Activated CD4-positive, alpha-beta T cell treated with anti-CD3 and anti-CD28 coated beads, Interleukin-2, amount 50 U/mL, for 1 hour (primary cell): ENCODE data around the gene PPIF.

Experiments
- DNase-seq: peaks from one replicate; pipeline ENCODE4 v3.0.0-alpha.2; 2020

PPIF gene

DNA sequence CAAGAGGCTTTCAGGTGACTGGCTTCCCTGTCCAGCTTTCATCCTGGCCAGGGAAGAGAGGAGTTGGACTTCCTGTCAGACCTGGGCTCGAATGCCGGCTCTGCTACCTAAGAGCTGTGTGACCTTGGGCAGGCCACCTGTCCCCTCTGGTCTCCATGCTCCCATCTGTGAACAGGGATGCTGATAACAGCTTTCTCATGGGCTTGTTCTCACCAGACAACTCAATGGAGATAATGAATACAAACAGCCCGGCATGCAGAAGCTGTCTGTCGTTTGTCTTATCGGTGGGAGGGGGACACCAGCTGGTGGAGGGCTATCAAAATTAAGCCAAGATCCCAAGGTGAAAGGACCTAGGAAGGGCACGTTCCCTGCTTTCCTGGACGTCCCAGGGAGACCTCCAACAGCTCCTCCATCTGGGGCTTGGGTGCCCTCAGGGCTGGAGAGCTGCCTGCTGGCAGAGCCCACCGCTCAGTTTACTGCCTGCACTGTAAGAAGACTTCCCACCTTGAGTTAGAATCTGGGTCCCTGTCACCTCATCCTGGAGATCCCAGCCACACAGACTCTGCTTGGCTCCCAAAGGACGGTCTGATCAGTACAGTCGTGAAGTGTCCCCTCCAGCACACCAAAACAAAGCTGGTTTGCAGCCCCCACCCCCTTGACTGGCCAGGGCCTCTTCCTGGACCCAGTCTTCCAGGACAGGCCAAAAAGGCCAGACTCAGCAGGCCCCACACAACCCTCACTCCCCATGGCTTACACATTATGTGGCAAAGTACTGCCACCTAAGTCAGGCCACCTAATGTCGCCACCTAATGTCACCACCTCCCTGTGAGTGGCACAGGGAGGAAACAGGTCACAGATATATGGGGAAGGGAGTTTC is 40.9 kb downstream of the PPIF start:
- DNase-seq = no peak

DNA sequence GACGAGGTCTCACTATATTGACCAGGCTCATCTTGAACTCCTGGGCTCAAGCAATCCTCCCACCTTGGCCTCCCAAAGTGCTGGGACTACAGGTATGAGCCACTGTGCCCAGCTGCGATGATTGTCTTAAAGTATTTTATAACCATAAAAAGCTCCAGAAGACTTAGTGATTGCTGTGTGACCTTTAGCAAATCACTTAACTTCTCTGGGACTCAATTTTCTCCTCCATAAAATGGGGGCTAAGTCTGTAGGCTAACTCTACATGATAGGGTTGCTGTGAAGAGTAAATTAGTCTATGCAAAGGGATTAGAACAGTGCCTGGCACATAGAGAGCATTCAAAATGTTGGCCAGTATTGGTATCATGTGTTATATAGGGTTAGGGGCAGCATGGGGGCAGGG is 42.8 kb downstream of the PPIF start:
- DNase-seq = no peak

DNA sequence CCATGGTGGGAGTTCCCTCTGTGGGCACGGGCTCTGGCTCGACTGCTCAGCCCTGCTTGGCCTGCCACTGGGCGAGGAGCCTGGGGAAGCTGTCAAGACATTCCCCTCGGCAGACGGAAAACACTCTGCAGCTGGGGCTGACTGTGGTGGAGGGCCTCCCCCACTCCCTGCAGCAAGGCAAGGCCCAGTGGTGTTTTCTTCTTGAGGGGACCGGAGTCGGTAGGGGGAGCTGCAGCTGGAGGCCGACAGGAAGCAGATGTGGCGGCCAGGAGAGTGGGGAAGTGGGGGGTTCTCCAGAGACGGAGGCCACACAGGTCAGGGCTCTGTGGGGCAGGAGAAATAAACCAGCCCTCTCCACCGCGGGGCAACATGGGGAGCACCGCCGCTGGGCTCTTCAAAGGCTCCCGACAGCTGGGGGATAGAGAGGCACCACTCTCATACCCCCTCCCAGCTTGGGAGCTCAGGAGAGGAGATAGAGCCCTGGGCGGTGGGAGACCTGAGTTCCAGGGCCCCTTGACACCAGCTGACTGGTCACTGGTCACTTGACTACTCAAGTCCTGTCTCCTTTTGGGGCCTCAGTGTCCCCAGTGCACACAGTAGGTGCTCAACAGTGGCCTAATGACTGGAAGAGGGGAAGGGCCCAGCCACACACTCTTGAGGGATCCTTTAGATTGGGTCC is 43.4 kb downstream of the PPIF start:
- no peak for DNase-seq

DNA sequence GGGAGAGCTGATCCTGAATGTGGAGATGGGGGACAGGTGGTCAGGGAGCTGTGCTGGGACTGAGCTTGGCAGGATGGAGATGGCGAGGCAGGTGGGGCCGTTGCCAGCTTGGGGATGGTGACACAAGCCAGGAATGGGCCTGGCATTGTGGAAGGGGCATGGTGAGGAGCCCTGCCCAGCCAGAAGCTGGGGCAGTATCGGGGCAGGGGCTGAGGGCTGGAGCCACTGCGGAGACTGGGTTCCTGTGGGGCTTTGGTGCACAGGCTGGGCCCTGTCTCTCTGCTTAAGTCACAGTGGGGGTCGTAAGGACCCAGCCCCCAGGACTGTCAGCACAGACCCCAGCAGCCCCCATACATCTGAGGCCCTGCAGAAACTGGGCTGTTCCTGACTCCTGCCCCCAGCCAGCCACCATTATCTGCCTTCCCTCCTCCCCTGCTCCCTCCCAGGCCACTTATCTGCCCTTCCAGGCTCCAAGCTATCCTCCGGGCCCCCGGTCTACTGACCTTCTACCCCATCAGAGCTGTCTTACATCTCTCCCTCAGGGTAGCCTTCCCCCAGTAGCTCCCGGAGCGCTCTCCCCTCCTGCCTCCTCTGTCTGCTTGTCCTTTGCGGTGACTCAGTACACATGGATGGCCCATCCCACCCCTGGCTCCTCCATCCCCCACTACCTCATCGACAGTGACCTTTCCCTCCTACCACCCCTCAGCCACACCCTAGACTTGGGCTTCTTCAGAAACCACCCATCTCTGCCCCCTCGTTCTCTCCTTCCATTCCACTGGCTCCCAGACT is 44.2 kb downstream of the PPIF start:
- no peak for DNase-seq

DNA sequence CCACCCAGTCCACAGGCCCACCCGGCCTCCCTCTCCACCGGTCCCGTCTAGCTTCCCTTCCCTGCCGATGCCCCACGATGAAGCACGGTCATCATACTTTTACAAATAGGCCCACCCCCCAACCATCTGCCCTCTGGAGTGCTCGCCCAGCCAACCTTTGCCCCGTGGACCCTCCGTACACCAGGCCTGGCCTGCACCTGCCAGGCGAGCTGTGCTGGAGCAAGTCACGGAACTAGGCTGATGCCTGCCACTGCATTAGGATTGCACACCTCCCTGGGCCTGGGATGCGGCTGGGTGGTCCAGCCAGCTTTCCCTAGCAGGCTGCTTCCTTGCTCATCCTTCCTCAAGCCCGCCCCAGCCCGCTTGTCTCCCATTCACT is 44.7 kb downstream of the PPIF start:
- DNase-seq = no peak

DNA sequence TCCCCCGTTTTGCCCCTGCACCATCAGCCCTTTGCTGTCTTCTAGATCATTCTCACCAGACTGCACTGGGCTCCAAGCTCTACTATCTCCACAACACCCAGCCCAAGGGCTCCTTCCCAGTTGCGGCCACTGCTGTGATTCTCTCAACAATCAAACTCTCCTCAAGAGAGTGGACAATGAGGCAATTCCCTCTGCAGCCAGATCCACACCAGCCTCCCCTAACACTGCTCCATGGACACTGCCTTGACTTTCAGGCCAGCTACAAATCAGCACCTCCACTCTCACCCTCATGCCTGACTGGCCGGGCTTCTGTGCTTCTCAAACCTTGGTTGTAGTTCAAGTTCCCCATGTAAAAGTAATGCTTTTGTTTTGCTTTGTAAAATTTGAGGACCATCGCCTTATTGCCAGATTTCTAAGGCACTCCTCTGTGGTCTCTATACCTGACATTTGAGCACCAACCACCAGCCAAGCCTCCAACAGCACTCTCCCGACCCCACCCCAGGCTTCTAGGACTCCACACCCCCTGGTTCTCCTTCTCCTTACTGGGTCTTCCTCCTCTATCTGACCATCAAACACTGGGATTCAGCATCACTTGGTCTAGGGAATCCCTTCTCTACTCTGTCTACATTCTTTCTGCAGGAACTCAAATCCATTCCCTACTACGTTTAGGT is 45.4 kb downstream of the PPIF start:
- DNase-seq = no peak

DNA sequence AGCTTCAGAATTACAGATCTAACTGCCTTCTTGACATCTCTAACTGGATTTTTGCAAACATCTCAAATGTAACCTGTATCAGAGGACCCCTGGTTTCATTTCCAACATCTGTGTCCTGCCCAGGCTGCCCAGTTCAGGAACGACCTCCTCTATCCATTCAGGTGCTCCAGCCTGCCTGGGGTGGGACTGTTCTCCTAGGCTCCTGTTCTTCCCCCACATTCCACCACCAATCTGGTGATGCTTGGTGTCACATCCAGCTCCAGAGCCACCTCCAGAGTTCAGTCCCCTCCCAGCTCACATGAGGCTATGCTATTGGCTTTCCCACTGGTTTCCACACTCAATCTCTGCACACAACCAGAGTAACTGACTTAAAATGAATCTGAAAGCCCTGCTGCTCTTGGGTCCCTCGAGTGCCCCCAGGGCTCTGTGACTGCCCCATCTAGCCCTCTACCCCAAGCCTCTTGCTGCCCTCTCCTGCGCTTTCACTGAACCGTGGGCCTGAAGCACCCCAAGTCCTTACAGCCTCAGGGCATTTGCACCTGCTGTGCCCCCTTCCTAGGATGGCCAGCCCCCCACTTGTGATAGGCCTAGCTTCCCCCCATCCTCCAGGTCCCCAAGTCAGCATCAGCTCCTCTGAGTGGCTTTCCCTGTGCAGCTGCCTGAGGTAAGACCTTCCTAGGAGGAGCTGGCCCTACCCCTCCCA is 46.1 kb downstream of the PPIF start:
- no peak for DNase-seq

DNA sequence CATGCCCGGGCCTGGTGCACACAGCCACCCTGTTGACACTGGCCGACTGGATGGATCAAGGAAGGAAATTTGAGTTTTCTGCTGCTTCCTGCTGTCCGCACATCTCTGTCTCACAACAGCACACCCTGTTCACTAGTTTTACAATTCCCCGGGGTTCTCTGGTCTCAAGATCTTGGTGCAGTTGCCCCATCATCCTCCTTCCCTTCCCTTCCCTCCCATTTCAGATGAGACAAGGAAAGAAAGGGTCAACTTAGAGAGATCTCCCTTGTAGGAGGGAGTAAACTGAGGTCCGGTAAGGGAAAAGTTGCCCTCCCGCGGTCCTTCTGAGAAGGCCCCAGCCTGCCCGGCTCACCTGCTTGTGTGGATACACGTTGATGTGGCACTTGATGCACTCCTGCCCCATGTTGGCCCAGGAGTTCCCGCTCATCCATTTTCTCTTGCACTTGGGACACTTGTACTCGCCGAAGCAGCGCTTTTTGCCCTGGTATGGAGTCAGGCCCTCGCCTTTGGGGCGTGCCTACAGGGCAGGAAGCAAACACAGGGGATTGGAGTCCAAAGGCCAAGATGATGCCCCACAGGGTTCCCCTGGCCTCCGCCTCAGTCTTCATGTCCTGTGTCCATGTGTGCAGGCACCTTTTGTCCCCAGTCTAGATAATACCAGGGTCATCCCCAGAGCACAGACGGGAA is 46.8 kb downstream of the PPIF start:
- no peak for DNase-seq

DNA sequence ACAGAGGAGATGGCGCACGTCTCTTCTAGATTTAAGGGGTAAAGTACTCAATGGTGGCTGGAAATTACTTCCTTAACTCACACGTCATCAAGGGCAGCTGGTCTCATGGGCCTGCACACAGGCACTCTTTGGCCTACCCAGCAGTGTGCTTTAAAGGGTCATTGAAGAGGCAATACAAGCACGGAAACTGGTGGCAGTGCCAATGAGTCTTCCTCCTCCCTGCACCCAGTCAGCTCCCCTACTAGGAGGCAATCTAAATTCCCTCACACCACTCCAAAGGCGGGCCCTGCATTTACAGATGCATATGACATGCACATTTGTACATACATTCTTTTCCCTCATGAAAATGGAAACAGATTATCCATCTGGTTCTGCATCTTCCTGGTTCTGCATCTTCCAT is 47.4 kb downstream of the PPIF start:
- DNase-seq = no peak

DNA sequence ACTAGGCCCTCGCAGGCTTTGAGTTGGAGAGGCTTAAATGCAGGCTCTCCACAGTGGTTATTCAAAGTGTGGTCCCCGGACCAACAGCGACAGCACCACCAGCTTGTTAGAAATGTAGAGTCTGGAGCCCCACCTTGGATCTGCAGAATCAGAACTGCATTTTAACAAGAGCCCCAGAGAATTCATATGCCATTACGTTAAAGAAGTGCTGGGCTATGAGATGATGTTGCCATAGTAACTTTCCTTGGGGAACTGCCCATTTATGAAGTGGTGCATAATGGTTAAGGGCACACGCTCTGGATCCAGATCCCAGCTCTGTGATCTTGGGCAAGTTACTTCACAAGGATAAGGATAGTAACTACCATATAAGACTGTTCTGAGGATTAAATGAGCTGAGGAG is 49.3 kb downstream of the PPIF start:
- DNase-seq = no peak

DNA sequence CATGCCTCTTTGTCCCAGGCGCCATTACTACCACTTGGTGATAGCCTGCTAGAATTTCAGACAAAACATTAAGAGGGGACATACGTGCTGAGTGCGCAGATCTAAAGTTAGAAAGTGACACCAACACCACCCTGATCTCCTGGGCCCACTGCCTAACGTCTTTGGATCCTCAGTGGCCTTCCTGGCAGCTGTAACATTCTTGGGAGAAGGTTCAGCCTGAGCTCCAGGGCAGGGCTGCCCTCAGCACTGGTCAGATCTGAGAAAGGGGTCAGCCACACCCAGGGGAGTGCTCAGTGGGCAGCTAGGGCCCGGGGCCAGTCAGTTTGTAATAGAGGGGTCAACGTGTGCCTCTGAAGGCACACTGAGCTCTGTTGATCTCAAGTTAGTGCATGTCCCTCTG is 49.8 kb downstream of the PPIF start:
- DNase-seq = no peak

DNA sequence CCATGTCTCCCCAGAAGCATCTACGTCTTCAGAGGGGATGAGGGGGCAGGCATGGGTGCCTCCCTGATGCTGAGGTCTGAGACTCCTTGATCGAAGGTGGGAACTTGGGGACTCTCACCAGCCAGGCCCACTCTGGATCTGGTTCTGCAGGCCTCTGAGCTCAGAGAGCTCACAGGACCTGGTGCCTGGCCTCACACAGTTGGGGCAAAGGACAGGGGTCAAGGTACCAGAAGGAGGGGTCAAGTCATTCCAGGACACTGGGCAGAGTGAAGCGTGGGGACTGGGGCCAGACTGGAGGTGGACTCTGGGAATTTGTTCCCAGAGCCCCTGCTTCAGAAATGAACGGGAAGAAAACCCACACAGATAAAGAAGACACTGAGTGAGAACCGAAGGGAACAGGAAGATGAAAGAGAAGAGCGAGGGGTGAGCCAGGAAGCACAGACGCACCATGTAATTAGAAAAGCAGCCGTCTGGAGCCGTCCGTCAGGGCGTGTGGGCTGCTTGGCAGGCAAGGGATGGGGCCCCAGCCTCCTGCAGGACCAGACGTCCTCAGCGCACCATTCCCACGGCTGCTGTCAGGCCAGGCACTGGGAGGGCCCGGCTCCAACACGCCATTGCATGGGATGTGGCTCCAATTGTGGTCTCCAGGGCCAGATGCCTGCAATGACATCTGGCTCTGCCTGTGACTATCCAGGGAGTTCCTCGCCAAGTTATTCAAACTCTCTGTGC is 50.5 kb downstream of the PPIF start:
- no peak for DNase-seq

DNA sequence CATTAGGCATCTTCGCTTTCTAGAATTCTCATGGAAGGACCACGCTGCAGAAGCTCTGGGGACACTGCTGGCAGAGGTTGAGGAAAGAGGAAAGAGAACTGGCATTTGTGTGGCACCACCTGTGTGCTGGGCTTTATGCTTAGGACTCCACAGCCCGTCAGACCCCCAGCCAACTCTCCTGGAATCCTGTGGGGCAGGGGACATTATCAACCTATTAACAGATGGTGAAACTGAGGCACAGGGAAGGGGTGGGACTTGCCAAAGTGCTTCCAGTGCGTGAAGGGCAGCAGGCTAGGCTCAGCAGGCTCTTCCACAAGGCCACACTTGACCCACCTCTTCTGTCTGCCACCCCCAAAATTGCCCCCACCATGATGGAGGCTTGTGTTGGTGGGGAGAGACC is 51.4 kb downstream of the PPIF start:
- no peak for DNase-seq

DNA sequence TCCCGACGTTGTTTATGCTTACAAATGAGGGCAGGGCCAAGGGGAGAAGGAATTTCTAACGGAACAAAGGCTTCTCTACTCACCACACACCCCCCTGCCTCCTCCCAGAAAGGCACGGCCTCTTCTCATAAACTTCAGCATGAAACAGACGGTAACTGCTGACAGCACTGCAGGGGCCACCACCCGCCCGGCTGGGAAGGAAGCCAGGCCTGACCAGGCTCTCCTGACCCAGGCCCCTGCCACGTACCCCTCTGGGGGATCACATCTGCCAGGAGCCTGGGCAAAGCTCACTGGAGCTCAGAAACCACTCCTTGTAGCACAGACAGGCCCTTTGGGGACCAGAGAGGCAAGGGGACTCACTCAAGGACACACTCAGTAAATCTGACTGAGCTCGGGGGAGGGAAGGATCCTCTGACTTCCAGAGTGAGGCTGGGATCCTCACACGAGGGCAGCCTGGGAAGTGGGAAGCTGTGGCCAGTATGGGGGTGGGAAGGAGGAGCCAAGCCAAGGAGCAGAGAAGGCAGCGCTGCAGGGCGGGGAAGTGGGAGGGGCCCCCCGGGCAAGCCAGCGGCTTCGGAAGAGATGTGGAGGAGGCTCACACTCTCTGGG is 52.1 kb downstream of the PPIF start:
- DNase-seq = no peak

DNA sequence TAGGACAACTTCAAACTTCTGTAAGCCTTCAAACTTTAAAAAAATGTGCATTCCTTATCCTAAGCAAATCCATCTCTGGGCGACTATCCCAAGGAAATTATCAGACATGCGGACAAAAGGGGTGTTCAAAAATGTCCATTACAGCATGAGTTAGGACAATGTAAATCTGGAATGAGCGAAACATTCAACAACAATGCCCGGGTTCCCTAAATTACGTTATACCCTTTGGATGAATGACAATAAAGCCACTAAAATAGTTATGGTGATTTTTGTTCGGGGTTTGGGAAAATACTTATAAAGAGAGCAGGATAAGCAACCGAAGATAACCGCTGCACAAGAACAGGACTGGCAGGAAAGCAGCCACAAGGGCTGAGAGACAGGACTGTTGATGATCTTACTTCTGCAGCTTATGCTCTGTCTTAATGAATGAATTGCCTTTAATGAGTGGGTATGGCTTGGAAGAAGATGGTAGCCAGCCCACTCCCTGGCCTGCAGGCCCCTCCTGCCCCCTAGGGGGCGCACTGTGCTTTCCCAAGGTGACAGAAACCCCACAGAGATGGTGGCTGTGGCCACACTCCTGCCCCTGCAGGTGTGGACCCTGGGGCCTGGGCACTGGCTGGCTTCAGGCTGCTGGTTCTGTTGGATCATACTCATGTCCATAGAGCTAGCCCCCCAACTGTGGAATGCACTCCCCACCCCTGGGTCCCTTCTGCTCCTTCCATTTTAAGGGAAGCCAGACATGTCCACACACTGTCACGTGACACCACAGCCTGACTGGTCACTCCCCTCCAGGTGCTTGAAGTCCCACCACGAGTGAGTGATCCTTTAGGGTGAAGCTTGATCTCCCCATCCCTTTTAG is 53.1 kb downstream of the PPIF start:
- DNase-seq = peak; percentile 34

DNA sequence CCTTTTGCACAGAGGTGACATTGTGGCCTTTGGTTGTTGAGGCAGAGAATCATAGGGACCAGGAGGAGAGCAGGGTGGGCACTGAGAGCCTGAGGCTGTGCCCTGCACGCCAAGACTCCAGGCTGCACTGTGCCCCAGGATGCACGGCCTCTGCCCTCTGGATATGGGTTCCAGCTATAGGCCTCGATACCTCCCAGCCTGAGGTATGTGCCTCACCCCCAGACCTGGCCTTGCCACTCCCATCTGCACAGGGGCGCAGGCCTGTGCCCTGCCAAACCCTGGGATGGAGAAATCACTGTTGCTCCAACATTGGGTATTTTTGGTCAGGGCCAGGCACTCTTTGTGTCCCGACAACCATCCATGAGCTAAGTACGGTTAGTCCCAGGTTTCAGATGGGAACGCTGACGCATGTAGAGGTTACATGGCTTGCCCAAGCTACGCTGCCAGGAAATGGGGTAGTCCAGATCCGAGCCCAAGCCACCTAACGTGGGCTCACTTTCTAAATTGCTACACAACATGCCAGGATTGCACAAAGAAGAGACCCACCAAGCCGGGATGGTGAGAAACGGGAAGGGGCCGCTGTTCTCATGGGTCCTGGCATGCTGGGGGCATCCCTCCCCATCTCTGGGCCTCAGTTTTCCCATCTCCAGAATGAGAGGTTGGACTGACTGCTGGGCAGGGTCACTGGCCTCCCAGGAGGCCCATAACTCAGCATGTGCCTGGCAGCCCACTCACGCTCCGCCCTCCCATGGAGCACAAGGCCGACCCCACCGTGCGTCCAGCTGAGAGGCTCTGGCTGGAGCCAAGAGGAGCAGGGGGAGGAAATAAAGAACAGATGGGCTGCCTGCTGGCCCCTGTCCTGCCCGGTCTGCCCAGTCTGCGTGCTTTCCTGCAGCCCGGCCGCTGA is 54.0 kb downstream of the PPIF start:
- no peak for DNase-seq

DNA sequence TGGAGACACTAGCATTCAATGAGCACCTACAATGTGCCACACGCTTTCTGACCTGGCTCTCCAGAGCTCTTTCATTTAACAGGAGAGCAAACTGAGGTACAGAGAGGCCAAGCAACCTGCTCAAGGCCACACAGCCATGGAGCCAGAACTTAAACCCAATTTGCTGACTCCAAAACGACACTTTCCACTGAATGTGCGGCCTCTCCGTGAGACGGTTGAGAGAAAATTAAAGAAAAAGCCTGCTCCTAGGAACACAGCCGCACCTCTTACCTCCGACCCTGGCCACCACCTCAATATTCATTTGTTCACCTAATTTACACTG is 55.3 kb downstream of the PPIF start:
- no peak for DNase-seq

DNA sequence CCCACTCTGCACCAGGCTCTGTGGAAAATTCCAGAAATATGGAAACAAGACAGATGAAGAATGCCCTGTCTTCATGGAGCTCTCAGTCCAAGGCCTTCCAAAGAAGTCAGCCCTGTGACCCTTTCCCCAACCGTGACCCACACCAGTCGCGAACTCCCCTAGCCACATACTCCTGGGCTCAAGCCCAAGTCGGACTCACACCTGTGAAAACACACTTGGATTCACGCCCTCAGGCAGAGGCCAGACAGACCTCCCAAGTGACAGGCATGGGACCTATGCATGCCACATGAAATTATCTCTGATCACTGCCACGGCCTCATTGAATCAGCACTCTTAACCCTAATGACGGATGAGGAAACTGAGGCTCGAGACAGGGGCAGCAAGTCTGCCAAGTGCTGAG is 55.7 kb downstream of the PPIF start:
- DNase-seq = no peak
